Measurements from ENCODE around the gene UGT1A6. TPM values are rescaled to one million over a fixed set of nuclear protein-coding genes. Genes with fewer than 3 reads are reported as not detected.

Gene UGT1A6
- total and polyA plus RNA-seq, 2 of the 4 experiments (the other 2 are of a cell fraction) = not detected

GRCh38 chr2:233768076-233768475 lies 75.4 kb downstream of the UGT1A6 start:
- intact Hi-C loops (cut with micrococcal nuclease) (no loop called here), in situ Hi-C loops (cut with MboI; ENCODE audit: low sequenced_read_pairs) (no loop called here), dilution Hi-C loops (cut with HindIII; ENCODE audit: low sequenced_read_pairs, unreplicated experiment) (no loop called here)
- Histone ChIP-seq H3K14ac (replicated peaks; ENCODE audit: low read depth, low read length) (no peak overlapping the region), H3K4me3 (ENCODE audit: insufficient read depth, low read depth, low read length) (no peak overlapping the region), H2BK5ac (ENCODE audit: low read depth, low read length, poor library complexity, severe bottlenecking) (no peak overlapping the region), H3K56ac (ENCODE audit: extremely low read depth, insufficient read depth, low read length) (no peak overlapping the region), H2AFZ (replicated peaks; ENCODE audit: low read length, poor library complexity) (no peak overlapping the region), H4K5ac (ENCODE audit: low read depth, low read length) (no peak overlapping the region), H3K79me1 (ENCODE audit: low read depth in 1 of 2, low read length in 2 of 2) (no peaks in the 10 kb centered on the region), H3K9me3 (ENCODE audit: control insufficient read depth, insufficient read depth, low read length) (no peaks in the 10 kb centered on the region), H2AK5ac (ENCODE audit: low read depth, low read length) (no peak overlapping the region), H3K36me3 (ENCODE audit: control insufficient read depth, insufficient read depth, low read length) (no peaks in the 10 kb centered on the region), H4K91ac (ENCODE audit: insufficient read depth, low read depth, low read length) (no peak overlapping the region), H3K4me2 (ENCODE audit: low read depth, low read length) (no peak overlapping the region), H3K27me3 (ENCODE audit: control insufficient read depth, insufficient read depth, low read length) (no peaks in the 10 kb centered on the region), H2BK15ac (ENCODE audit: low read depth, low read length) (no peak overlapping the region), H3K18ac (ENCODE audit: low read depth, low read length) (no peak overlapping the region), H3K23ac (ENCODE audit: low read depth, low read length) (no peak overlapping the region), H2BK120ac (ENCODE audit: low read depth, low read length) (no peak overlapping the region), H4K20me1 (ENCODE audit: insufficient read depth, low read length) (no peaks in the 10 kb centered on the region), H3K4me1 (ENCODE audit: control insufficient read depth, insufficient read depth, low read length) (peaks cover 12% of the 10 kb centered on the region), H3K27ac (ENCODE audit: insufficient read depth, low read length) (no peak overlapping the region), H3K4ac (ENCODE audit: low read depth, low read length) (no peak overlapping the region), H2BK20ac (ENCODE audit: low read depth, low read length) (no peak overlapping the region), H3K9ac (ENCODE audit: low read depth, low read length) (no peak overlapping the region), H3K9me1 (ENCODE audit: insufficient read depth, low read length) (0 out of 2 replicates have a peak, but pooled peaks cover 5% of the 10 kb centered on the region), H4K8ac (ENCODE audit: low read depth in 2 of 2, low read length in 2 of 2) (no peak overlapping the region), H2AK9ac (replicated peaks; ENCODE audit: low read depth, low read length, poor library complexity) (no peak overlapping the region)
- ChIA-PET POLR2A (ENCODE audit: unreplicated experiment) (no interaction called here), CTCF (no interaction called here)
- WGBS, 2 experiments (ENCODE audit: extremely low coverage in 2 of 2, insufficient read length in 1 of 2) = 60% methylated on average over 3 of the region's 4 CpGs; no CpG with 5 or more reads in 1 of the 2 experiments
- DNase-seq = no peak
- no peak for ATAC-seq (ENCODE audit: low read depth)
- TF ChIP-seq MAZ (IDR thresholded peaks at IDR 0.05; ENCODE audit: borderline replicate concordance, low read depth, low read length) = no peak
- no peak for TF ChIP-seq POLR2A (IDR thresholded peaks at IDR 0.05; ENCODE audit: low read depth, low read length)
- TF ChIP-seq RCOR1 (IDR thresholded peaks at IDR 0.05; ENCODE audit: insufficient replicate concordance, low read length) = no peak
- TF ChIP-seq ELK1 (IDR thresholded peaks at IDR 0.05; ENCODE audit: borderline replicate concordance, low read depth, low read length) = no peak
- TF ChIP-seq FOS (IDR thresholded peaks at IDR 0.05; ENCODE audit: low read depth, low read length) = no peak
- no peak for TF ChIP-seq BHLHE40 (IDR thresholded peaks at IDR 0.05; ENCODE audit: low read depth, low read length)
- TF ChIP-seq NFE2L2 (IDR thresholded peaks at IDR 0.05; ENCODE audit: low read depth, low read length) = no peak
- no peak for TF ChIP-seq MXI1 (IDR thresholded peaks at IDR 0.05; ENCODE audit: borderline replicate concordance, low read depth, low read length)
- TF ChIP-seq CHD1 (IDR thresholded peaks at IDR 0.05; ENCODE audit: low read depth, low read length) = no peak
- TF ChIP-seq SMC3 (IDR thresholded peaks at IDR 0.05; ENCODE audit: low read depth, low read length) = no peak
- no peak for TF ChIP-seq RAD21 (IDR thresholded peaks at IDR 0.05; ENCODE audit: low read length)
- TF ChIP-seq MAFK (IDR thresholded peaks at IDR 0.05; ENCODE audit: low read depth, low read length) = no peak
- no peak for TF ChIP-seq CEBPB (IDR thresholded peaks at IDR 0.05; ENCODE audit: low read depth, low read length)
- no peak for TF ChIP-seq RFX5 (IDR thresholded peaks at IDR 0.05; ENCODE audit: low read depth, low read length)
- TF ChIP-seq CTCF (conservative IDR thresholded peaks at IDR 0.05; ENCODE audit: low read depth, low read length) = no peak
- no peak for TF ChIP-seq USF2 (IDR thresholded peaks at IDR 0.05; ENCODE audit: low read depth, low read length)
- BruUV-seq (replicated peaks) = no TSS peak

Measured in IMR-90 (cell line).